Measurements from ENCODE around the gene FDXACB1.

The FDXACB1 gene

GRCh38 chr11:111846063-111846462 is 32.9 kb downstream of the FDXACB1 start:
- DNase-seq (ENCODE audit: low read depth in 2 of 2) = no peak

GRCh38 chr11:111845276-111846028 is 33.5 kb downstream of the FDXACB1 start:
- no peak for DNase-seq (ENCODE audit: low read depth in 2 of 2)

- DNase-seq (ENCODE audit: low read depth in 2 of 2) = no peak
Observed at GRCh38 chr11:111843661-111844060, 35.3 kb downstream of the FDXACB1 start.

- peak; percentile 56 to 58 for DNase-seq (ENCODE audit: low read depth in 2 of 2)
Observed at GRCh38 chr11:111841370-111842053, 37.5 kb downstream of the FDXACB1 start.

GRCh38 chr11:111840143-111840542 is 38.8 kb downstream of the FDXACB1 start:
- DNase-seq (ENCODE audit: low read depth in 2 of 2) = no peak

GRCh38 chr11:111838054-111838453 is 40.9 kb downstream of the FDXACB1 start:
- DNase-seq (ENCODE audit: low read depth in 2 of 2) = no peak

- DNase-seq (ENCODE audit: low read depth in 2 of 2) = no peak
Observed at GRCh38 chr11:111837366-111837891, 41.5 kb downstream of the FDXACB1 start.

GRCh38 chr11:111836721-111837120 is 42.2 kb downstream of the FDXACB1 start:
- DNase-seq (ENCODE audit: low read depth in 2 of 2) = no peak

GRCh38 chr11:111836162-111836561 is 42.8 kb downstream of the FDXACB1 start:
- DNase-seq (ENCODE audit: low read depth in 2 of 2) = no peak

- DNase-seq (ENCODE audit: low read depth in 2 of 2) = no peak
Observed at GRCh38 chr11:111835665-111836064, 43.3 kb downstream of the FDXACB1 start.

- DNase-seq (ENCODE audit: low read depth in 2 of 2) = no peak
Observed at GRCh38 chr11:111834432-111835163, 44.4 kb downstream of the FDXACB1 start.

GRCh38 chr11:111833524-111833923 is 45.4 kb downstream of the FDXACB1 start:
- no peak for DNase-seq (ENCODE audit: low read depth in 2 of 2)

GRCh38 chr11:111829185-111829968 is 49.6 kb downstream of the FDXACB1 start:
- no peak for DNase-seq (ENCODE audit: low read depth in 2 of 2)

- no peak for DNase-seq (ENCODE audit: low read depth in 2 of 2)
Observed at GRCh38 chr11:111826322-111826950, 52.5 kb downstream of the FDXACB1 start.

Data from fibroblast of skin of left biceps (primary cell).